Myometrial cell (primary cell): ENCODE results near the gene PDLIM7. TPM values are rescaled to one million over a fixed set of nuclear protein-coding genes. Genes with fewer than 3 reads are reported as not detected.

Source experiments
- total RNA-seq: library from RNA; depleted of rRNA; stranded (reverse); fragments of >200 nt; gene quantifications from 2 replicates; pipeline ENCODE4 v1.2.3, GENCODE V29; 2015

PDLIM7 gene, protein sequence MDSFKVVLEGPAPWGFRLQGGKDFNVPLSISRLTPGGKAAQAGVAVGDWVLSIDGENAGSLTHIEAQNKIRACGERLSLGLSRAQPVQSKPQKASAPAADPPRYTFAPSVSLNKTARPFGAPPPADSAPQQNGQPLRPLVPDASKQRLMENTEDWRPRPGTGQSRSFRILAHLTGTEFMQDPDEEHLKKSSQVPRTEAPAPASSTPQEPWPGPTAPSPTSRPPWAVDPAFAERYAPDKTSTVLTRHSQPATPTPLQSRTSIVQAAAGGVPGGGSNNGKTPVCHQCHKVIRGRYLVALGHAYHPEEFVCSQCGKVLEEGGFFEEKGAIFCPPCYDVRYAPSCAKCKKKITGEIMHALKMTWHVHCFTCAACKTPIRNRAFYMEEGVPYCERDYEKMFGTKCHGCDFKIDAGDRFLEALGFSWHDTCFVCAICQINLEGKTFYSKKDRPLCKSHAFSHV
- 237 and 285 TPM in 2 replicates for total RNA-seq

GRCh38 chr5:177497292-177498012, at the start of gene PDLIM7:
Gene PDLIM7, minus strand, starts transcription at chr5:177497604. Its CDS starts 1,092 bp downstream, at chr5:177496512.

DNA sequence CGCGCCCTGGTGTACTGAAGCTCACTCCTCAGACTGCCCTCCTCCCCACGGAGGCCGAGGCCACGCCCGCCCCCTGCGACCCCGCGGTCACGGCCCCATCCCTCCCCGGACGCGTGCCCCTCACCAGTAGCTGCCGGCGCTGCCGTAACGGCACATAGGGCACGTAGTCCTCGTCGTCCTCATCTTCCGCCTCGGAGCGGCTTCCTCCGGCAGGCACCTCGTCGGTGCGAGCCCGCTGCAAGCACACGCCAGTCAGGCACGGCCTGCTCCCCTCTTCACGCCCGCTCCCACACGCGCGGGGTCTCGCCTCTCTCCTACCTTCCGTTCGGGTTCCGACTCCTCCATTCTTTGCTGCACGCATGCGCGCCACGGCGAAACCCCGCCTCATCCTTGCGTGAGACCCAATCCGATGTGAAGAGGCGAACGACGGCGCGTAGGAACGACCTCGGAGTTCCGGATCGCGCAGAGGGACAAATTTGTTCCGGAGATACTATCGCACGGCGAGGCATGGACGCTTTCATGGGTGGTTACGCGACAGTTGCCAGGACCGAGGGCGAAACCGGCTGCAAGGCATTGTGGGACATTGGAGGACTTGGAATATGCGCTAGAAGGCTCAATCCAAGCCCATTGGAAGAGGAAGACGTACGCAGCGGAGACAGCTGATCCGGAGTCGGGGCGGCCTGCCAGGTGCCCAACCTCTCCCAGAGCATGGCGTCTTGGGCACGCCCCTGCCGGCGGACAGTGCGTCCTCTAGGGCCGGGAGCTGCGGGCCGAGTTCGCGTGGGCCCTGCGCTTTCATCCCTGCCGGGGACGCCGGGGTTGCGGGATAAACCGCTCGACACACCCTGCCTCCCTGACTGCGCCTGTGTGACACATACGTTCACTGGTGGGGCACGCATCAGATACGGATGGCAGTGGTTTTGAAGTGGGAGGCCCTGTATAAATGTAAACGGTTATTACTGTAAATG, 19.5 kb upstream of the PDLIM7 start, which contains the start of gene DDX41:
Gene DDX41 (minus strand): TSS at position 361 of the 968 bp plus-strand sequence. CDS start 16 bp downstream, at position 345.

GRCh38 chr5:177509381-177509951, 12.1 kb upstream of the PDLIM7 start, which contains the start of gene DOK3:
Gene DOK3, minus strand, starts transcription at chr5:177509826. Its CDS starts 286 bp downstream, at chr5:177509540.

DNA sequence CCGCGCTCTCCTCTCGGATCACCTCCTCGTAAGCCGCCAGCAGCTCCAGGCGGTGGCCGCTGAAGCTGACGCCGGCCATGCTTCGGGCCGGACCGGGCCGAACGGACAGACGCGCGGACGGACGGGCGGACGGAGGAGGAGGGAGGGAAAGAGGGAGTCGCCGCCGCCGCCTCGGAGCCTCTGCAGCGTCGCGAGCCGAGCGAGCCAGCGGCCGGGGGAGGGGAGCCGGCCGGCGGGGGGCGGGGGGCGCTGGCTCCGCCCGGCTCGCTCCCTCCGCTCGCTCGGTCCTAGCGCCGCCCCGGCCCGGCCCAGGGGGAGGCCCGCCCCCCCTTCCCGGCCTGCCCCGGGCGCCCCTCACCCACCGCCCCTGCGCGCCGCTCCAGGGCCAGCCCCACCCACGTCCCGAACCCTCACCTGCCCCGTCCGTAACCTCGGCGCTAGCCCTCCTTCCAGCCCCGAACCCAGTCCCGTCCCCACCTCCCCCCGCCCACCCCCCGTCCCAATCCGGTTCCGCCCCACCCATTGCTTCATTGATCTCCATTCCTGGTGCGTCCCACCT, 23.9 kb downstream of the PDLIM7 start, which contains the start of gene DBN1:
Gene DBN1 (minus strand): TSS at position 192 of the 559 bp plus-strand sequence. CDS start 113 bp downstream, at position 79.

DNA sequence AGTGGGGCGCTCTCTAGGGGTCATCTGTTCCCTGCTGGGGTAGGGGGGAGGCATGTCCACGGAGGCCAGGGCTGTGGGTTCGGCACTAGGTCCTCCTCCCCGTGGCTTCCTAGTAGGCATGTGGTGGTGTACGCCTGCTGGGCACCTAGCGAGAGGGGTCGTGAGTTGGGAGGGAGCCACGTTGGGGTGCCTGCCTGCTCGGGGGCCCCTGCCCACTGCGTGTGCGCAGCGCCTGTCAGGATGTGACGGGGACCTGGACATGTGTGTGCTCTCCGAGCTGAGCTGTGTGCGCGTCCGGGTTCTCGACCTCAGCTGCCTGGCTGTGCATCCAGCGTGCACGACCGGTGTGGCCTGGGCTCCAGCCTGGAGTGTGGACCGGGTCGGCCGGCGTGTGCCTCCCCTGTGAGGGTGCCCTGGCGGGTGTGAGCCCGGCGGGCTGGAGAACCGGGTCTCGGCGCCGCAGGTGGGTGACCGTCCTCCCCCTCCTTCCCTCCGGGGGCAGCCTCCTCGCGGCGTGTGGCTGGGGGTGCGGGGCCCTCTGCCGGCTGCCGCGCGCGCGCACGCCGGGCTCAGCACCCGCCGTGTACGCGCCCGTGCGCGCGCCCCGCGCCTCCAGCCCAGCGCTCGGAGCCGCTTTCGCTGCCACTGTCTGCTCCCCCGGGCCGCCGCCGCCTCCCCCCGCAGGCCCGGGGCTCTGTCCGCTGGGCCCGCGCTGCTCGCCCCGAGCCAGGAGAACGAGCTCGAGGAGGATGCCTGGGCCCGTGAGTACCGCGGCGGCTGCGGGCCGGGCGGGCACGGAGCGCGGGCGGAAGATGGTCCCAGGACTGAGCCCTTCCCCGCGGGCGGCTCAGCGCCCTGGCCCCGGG, 51.0 kb downstream of the PDLIM7 start, which contains the start of gene PRR7:
Gene PRR7 (plus strand): TSS at position 615 of the 866 bp plus-strand sequence. CDS start 8,254 bp downstream, outside the sequence.

Other genes with a start within 250 kb of the PDLIM7 start
- gene RAB24, start 193.9 kb downstream of the PDLIM7 start, total RNA-seq: 25.9 and 29.8 TPM in 2 replicates
- 249 and 265 TPM in 2 replicates for gene PRELID1, start 193.8 kb downstream of the PDLIM7 start, total RNA-seq
- 31.1 and 85.1 TPM in 2 replicates for gene MXD3, start 185.7 kb downstream of the PDLIM7 start, total RNA-seq
- gene LMAN2, start 145.9 kb downstream of the PDLIM7 start, total RNA-seq: 312 and 382 TPM in 2 replicates
- gene RGS14, start 139.7 kb downstream of the PDLIM7 start, total RNA-seq: 4.9 and 15.1 TPM in 2 replicates
- gene SLC34A1, start 113.2 kb downstream of the PDLIM7 start, total RNA-seq: not detected in 2 replicates
- gene PFN3, start 96.9 kb downstream of the PDLIM7 start, total RNA-seq: not detected in 2 replicates
- gene F12, start 88.0 kb downstream of the PDLIM7 start, total RNA-seq: 2.8 TPM in 1 of 2 replicates, not detected in the other
- gene GRK6, start 70.9 kb downstream of the PDLIM7 start, total RNA-seq: 48.4 and 55.9 TPM in 2 replicates
- 19.5 and 30.3 TPM in 2 replicates for gene PRR7, start 50.8 kb downstream of the PDLIM7 start, total RNA-seq
- 348 and 392 TPM in 2 replicates for gene DBN1, start 24.0 kb downstream of the PDLIM7 start, total RNA-seq
- 1.2 TPM in 1 of 2 replicates, not detected in the other for gene DOK3, start 12.2 kb upstream of the PDLIM7 start, total RNA-seq
- 94.8 and 97.7 TPM in 2 replicates for gene DDX41, start 19.4 kb upstream of the PDLIM7 start, total RNA-seq
- 12.1 and 17.6 TPM in 2 replicates for gene FAM193B, start 57.0 kb upstream of the PDLIM7 start, total RNA-seq
- 213 and 273 TPM in 2 replicates for gene TMED9, start 94.6 kb upstream of the PDLIM7 start, total RNA-seq
- 60.8 and 61.0 TPM in 2 replicates for gene B4GALT7, start 102.5 kb upstream of the PDLIM7 start, total RNA-seq